GM19025 (cell line): ENCODE results near the gene ZNF835.
"Not testable (repeated sequence)": the region's sequence is repeated elsewhere in the genome, so short reads cannot be mapped to it uniquely, and the experiment has no call there.

ENCODE experiments used
- ATAC-seq: cut with Tn5 transposase; IDR thresholded peaks from one replicate; pipeline ENCODE4 v1.9.1; 2021; ENCODE audit warnings: mild to moderate bottlenecking, low read depth, moderate library complexity; ENCODE audit not compliant: unreplicated experiment

Gene ZNF835

GRCh38 chr19:56671613-56671994 is at the start of gene ZNF835:
Gene ZNF835, minus strand, starts transcription at chr19:56671757. Its CDS starts 6,559 bp downstream, at chr19:56665198.
- ATAC-seq, result no peak

GRCh38 chr19:56720281-56720680 is 48.7 kb upstream of the ZNF835 start:
- no peak for ATAC-seq

GRCh38 chr19:56718231-56718630 is 46.7 kb upstream of the ZNF835 start:
- no peak for ATAC-seq

- ATAC-seq, result no peak
These were observed 41.2 kb upstream of the ZNF835 start for GRCh38 chr19:56712611-56713276.

- ATAC-seq, result no peak
These were observed 38.9 kb upstream of the ZNF835 start for GRCh38 chr19:56710437-56710836.

- no peak for ATAC-seq
These were observed 36.3 kb upstream of the ZNF835 start for GRCh38 chr19:56707821-56708220.

GRCh38 chr19:56705939-56706338 is 34.4 kb upstream of the ZNF835 start:
- no peak for ATAC-seq

- ATAC-seq, result no peak
These were observed 30.3 kb upstream of the ZNF835 start for GRCh38 chr19:56701895-56702294.

- no peak for ATAC-seq
These were observed 28.0 kb upstream of the ZNF835 start for GRCh38 chr19:56699552-56699951.

- no peak for ATAC-seq
These were observed 20.8 kb upstream of the ZNF835 start for GRCh38 chr19:56692206-56692895.

- no peak for ATAC-seq
These were observed 19.1 kb upstream of the ZNF835 start for GRCh38 chr19:56690670-56691069.

- no peak for ATAC-seq
These were observed 17.6 kb upstream of the ZNF835 start for GRCh38 chr19:56689198-56689597.

- no peak for ATAC-seq
These were observed 15.5 kb upstream of the ZNF835 start for GRCh38 chr19:56687031-56687430.

- ATAC-seq, result no peak
These were observed 11.6 kb upstream of the ZNF835 start for GRCh38 chr19:56683116-56683515.

- no peak for ATAC-seq
These were observed 10.1 kb upstream of the ZNF835 start for GRCh38 chr19:56681702-56682101.

GRCh38 chr19:56678205-56678604 is 6.6 kb upstream of the ZNF835 start:
- no peak for ATAC-seq

- not testable (repeated sequence) for ATAC-seq
These were observed 1.1 kb upstream of the ZNF835 start for GRCh38 chr19:56672610-56673009.

- no peak for ATAC-seq
These were observed 470 bp downstream of the ZNF835 start for GRCh38 chr19:56670961-56671612.

- ATAC-seq, result no peak
These were observed 1.1 kb downstream of the ZNF835 start for GRCh38 chr19:56670401-56670960.

GRCh38 chr19:56668676-56669075 is 2.9 kb downstream of the ZNF835 start:
- no peak for ATAC-seq

GRCh38 chr19:56667311-56667870 is 4.2 kb downstream of the ZNF835 start:
- no peak for ATAC-seq
